Heart left ventricle (tissue), 13 donors: ENCODE data around the gene CPLX1.
"Not testable (repeated sequence)": the region's sequence is repeated elsewhere in the genome, so short reads cannot be mapped to it uniquely, and the experiment has no call there.

Experiments used
- CTCF ChIP-seq, 12 donors: fragments of 200-600 bp; sonication (generic) in 4 of 12; IDR thresholded peaks; one replicate each; pipeline versions ENCODE4 v1.5.0 to v1.8.0; 2018 to 2022; ENCODE audit warnings: antibody characterized with exemption in 12 of 12, mild to moderate bottlenecking in 5 of 12
- POLR2A ChIP-seq, 2 donors: fragments of 450-650 bp; IDR thresholded peaks; one replicate each; pipeline ENCODE4 v1.6.1; 2017; ENCODE audit warnings: antibody characterized with exemption in 2 of 2, mild to moderate bottlenecking in 2 of 2, moderate library complexity in 2 of 2
- donor health status: ischemic (EF 13 %, LVEDD 7.1; RV severe dilation, severe dysfunction).
- donor health status: DM: no; HTN: yes; CAD: no.
- donor health status: DM: no; HTN: no; CAD: no.
- donor health status: ischemic (EF 25% LVEDD 6.9; RV normal size, moderate dysfunction).
- donor health status: ischemic (EF 25% LVEDD 5.7; RV mildly dilated, moderate dysfunction).
- donor health status: ischemic (EF 35%, LVEDD 5.7; RV mildly dilated, moderate dysfunction).
- donor health status: nonischemic (EF 11% LVEDD 7.7; RV severe dilation, severe dysfunction).
- donor health status: DM: yes; HTN: yes; CAD: no.
- donor health status: PGD.
- donor health status: ischemic (EF 29% LVEDD 5.4; RV normal size, mild dysfunction).
- donor health status: nonischemic (EF 23%, LVEDD 6.1; RV moderate dilation, normal function).

DNA sequence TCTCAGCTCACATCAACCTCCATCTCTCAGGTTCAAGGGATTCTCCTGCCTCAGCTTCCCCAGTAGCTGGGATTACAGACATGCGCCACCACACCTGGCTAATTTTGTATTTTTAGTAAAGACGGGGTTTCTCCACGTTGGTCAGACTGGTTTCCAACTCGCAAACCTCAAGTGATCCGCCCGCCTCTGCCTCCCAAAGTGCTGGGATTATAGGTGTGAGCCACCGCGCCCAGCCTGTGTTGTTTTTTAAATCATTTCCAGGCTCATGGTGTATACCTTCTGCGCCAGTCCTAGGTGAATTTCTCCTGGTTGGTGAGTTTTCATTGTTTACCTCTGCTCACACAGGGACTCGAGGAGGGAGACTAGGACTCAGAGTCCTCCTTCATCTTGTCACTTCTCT, 45.7 kb downstream of the CPLX1 start:
- not testable (repeated sequence) for TF ChIP-seq CTCF, POLR2A (IDR thresholded peaks at IDR 0.05)
